ENCODE results near the gene FMN1. TPM values are rescaled to one million over a fixed set of nuclear protein-coding genes. Genes with fewer than 3 reads are reported as not detected.

Gene FMN1
- polyA plus RNA-seq, 1 experiment = 3.7 TPM

DNA sequence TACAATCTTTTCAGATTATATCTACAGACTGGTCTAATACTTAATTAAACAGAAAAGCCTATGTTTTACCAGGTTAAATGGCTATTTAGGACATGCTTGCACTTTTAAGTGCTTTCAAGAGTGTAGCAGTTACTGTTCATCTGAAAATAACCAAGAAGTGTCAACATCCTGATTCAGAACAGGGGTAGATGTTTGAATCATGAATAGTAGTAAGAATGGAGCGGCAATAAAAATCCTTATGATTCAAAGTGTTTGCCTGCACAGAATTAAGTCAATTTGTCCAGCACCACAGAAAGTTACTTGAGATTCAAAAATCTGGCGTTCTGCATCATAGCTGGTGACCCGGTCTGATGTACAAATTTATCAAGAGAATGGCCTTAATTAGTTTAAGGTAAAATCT is 428.4 kb downstream of the FMN1 start:
- H3K27ac ChIP-seq (ENCODE audit: low read depth, low read length) = no peak overlapping the region
- DNase-seq (ENCODE audit: low read depth, low spot score) = no peak
- H3K27me3 ChIP-seq (ENCODE audit: control insufficient read depth, insufficient read depth, low read length) = no peaks in the 10 kb centered on the region
- ChIA-PET CTCF (no interaction called here), POLR2A (interaction anchor here (1.7 kb wide), 1 partner anchor 37 kb away, joined by 3 read pairs; no protein-coding TSS in a partner anchor)
- TF ChIP-seq, protein P1, sequence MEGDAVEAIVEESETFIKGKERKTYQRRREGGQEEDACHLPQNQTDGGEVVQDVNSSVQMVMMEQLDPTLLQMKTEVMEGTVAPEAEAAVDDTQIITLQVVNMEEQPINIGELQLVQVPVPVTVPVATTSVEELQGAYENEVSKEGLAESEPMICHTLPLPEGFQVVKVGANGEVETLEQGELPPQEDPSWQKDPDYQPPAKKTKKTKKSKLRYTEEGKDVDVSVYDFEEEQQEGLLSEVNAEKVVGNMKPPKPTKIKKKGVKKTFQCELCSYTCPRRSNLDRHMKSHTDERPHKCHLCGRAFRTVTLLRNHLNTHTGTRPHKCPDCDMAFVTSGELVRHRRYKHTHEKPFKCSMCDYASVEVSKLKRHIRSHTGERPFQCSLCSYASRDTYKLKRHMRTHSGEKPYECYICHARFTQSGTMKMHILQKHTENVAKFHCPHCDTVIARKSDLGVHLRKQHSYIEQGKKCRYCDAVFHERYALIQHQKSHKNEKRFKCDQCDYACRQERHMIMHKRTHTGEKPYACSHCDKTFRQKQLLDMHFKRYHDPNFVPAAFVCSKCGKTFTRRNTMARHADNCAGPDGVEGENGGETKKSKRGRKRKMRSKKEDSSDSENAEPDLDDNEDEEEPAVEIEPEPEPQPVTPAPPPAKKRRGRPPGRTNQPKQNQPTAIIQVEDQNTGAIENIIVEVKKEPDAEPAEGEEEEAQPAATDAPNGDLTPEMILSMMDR (IDR thresholded peaks at IDR 0.05; ENCODE audit: low read depth, low read length) = no peak
- no peaks in the 10 kb centered on the region for H3K9me3 ChIP-seq (ENCODE audit: control insufficient read depth, insufficient read depth, low read length)
- H3K4me3 ChIP-seq (ENCODE audit: low read depth, low read length) = no peak overlapping the region

DNA sequence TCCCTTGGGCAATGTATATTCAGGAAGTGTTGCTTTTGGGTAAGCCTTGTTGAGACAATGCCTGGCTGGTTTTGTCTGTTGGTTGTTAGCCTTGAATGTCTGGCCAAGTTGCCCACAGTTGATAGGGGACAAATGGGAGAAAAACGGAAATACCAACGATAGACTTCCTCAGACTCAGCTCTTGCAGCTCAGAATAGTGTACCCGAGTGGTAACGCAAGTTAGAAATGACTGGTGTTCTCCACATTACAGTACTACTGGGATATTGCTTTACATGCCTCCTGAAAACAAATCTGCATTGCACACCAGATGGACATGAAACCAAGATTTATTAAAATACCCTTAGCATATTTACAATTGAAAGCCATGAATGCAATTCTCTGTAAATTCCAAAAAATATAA is 429.3 kb downstream of the FMN1 start:
- DNase-seq (ENCODE audit: low read depth, low spot score) = no peak
- no peak overlapping the region for H3K4me3 ChIP-seq (ENCODE audit: low read depth, low read length)
- CTCF ChIA-PET = no interaction called here
- H3K27me3 ChIP-seq (ENCODE audit: control insufficient read depth, insufficient read depth, low read length) = no peaks in the 10 kb centered on the region
- POLR2A ChIA-PET = interaction anchor here (1.7 kb wide), 1 partner anchor 37 kb away, joined by 3 read pairs; no protein-coding TSS in a partner anchor
- no peak overlapping the region for H3K27ac ChIP-seq (ENCODE audit: low read depth, low read length)
- H3K9me3 ChIP-seq (ENCODE audit: control insufficient read depth, insufficient read depth, low read length) = no peaks in the 10 kb centered on the region
- TF ChIP-seq, protein P1 (IDR thresholded peaks at IDR 0.05; ENCODE audit: low read depth, low read length) = no peak

DNA sequence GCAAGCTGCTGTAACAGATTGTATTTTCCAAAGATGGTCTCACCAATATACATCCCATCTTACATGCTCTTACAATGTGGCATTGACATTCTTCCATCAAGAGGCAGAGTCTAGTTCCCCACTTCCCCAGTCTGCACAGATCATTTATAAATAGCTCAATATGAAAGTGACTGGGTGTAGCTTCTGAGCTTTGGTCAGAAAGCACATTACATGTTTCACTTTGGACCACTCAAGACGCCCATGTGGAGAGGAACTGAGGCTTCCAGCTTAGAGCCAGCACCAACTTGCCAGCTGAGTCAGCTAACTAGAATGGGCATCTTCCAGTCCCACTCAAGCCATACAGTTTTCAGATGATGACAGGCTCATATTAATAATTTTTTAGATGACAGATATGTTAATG is 431.2 kb downstream of the FMN1 start:
- no peaks in the 10 kb centered on the region for H3K9me3 ChIP-seq (ENCODE audit: control insufficient read depth, insufficient read depth, low read length)
- DNase-seq (ENCODE audit: low read depth, low spot score) = no peak
- no peak overlapping the region for H3K27ac ChIP-seq (ENCODE audit: low read depth, low read length)
- TF ChIP-seq, protein P1 (IDR thresholded peaks at IDR 0.05; ENCODE audit: low read depth, low read length) = no peak
- POLR2A ChIA-PET = no interaction called here
- no peak overlapping the region for H3K4me3 ChIP-seq (ENCODE audit: low read depth, low read length)
- CTCF ChIA-PET = interaction anchor here (0.5 to 0.8 kb wide), 2 partner anchors 56 to 101 kb away, joined by 3 to 4 read pairs; no protein-coding TSS in a partner anchor
- no peaks in the 10 kb centered on the region for H3K27me3 ChIP-seq (ENCODE audit: control insufficient read depth, insufficient read depth, low read length)

DNA sequence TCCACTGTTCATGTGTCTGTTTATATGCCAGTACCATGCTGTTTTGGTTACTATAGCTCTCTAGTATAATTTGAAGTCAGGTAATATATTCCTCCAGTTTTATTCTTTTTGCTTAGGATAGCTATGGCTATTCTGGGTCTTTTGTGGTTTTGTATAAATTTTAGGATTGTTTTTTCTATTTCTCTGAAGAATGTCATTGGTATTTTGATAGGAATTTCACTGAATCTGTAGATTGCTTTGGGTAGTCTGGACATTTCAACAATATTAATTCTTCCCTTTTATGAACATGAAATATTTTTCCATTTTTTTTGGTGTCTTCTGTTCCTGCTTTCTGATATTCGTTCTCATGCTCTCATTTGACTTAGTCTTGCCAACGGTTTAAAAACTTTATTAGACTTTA is 437.1 kb downstream of the FMN1 start:
- POLR2A ChIA-PET = no interaction called here
- Histone ChIP-seq H3K27me3 (ENCODE audit: control insufficient read depth, insufficient read depth, low read length) (no peaks in the 10 kb centered on the region), H3K4me3 (ENCODE audit: low read depth, low read length) (no peak overlapping the region), H3K9me3 (ENCODE audit: control insufficient read depth, insufficient read depth, low read length) (no peaks in the 10 kb centered on the region), H3K27ac (ENCODE audit: low read depth, low read length) (no peak overlapping the region)
- TF ChIP-seq, protein P1 (IDR thresholded peaks at IDR 0.05; ENCODE audit: low read depth, low read length) = no peak
- CTCF ChIA-PET = interaction anchor here (1.3 kb wide), 1 partner anchor 238 kb away, joined by 3 read pairs; no protein-coding TSS in a partner anchor
- DNase-seq (ENCODE audit: low read depth, low spot score) = no peak

DNA sequence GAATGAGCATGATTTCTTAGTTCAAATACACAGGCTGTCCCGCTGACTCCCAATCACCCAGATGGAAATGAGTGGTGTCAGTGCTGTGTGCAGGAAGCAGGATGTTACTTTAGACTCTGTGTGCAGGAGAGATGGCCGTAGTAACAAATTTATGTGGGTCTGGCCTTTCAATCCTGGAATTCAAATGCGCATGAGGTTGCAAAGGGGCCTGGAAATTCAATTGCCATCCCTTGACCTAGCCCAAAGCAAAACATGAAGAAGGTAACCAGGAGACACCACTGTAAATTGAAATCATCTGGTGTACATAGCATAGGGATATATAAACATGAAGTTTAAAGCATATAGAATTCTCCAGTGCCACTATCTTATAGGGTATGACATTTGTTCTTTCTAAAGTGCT is 443.5 kb downstream of the FMN1 start:
- Histone ChIP-seq H3K27me3 (ENCODE audit: control insufficient read depth, insufficient read depth, low read length) (no peaks in the 10 kb centered on the region), H3K9me3 (ENCODE audit: control insufficient read depth, insufficient read depth, low read length) (no peaks in the 10 kb centered on the region), H3K4me3 (ENCODE audit: low read depth, low read length) (no peak overlapping the region), H3K27ac (ENCODE audit: low read depth, low read length) (no peak overlapping the region)
- TF ChIP-seq, protein P1 (IDR thresholded peaks at IDR 0.05; ENCODE audit: low read depth, low read length) = no peak
- ChIA-PET POLR2A (no interaction called here), CTCF (no interaction called here)
- DNase-seq (ENCODE audit: low read depth, low spot score) = no peak

Measured in AG04450 (cell line).